GM18511 (cell line): ENCODE measurements around the gene ADGRE2.
A peak's percentile ranks its signal among the peaks of the same experiment; 100 is the strongest.
"Not testable (repeated sequence)": the region's sequence is repeated elsewhere in the genome, so short reads cannot be mapped to it uniquely, and the experiment has no call there.

Source experiments
- ATAC-seq: cut with Tn5 transposase; IDR thresholded peaks from one replicate; pipeline ENCODE4 v1.9.1; 2021; ENCODE audit warnings: mild to moderate bottlenecking, moderate library complexity; ENCODE audit not compliant: unreplicated experiment

ADGRE2 gene

GRCh38 chr19:14778110-14778845, at the start of gene ADGRE2:
Gene ADGRE2 (minus strand): TSS chr19:14778560. CDS start chr19:14776756, 1,804 bp downstream.
- not testable (repeated sequence) for ATAC-seq

DNA sequence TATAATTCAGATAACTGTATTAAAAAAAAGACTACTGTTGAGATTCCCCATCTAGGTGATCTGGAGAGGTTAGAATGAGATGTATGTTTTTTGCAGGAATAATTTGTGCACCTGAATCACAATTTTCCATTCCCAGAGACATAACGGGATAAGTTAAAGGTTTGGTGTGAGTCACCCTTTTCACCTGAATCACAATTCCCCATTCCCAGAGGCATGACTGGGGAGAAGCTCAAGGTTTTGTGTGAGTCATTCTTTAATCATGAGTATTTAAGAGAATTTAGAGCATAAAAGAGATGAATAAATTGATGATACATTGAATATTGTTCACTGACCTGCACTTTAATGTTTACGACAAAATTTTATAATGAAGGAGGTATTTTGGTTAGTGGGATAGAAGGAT, 47.6 kb upstream of the ADGRE2 start:
- no peak for ATAC-seq

- ATAC-seq, result no peak
Measured at GRCh38 chr19:14821937-14822336, 43.6 kb upstream of the ADGRE2 start.

DNA sequence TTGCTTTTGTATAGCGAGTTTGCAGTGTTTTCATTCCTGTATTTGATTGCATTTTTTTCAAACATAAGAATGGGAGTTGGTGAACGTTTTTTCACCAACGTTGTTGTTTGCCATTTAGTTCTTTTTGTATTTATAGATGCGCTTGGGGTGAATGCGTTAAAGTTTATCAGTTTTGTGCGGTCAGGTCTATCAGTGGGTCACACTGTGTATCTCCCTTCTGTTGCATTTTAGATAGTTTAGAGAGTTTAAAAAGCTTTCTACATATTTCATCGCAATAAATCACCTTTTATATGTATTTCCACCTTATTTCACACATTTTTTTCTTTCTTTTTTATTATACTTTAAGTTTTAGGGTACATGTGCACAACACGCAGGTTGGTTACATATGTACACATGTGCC, 40.2 kb upstream of the ADGRE2 start:
- ATAC-seq, result no peak

DNA sequence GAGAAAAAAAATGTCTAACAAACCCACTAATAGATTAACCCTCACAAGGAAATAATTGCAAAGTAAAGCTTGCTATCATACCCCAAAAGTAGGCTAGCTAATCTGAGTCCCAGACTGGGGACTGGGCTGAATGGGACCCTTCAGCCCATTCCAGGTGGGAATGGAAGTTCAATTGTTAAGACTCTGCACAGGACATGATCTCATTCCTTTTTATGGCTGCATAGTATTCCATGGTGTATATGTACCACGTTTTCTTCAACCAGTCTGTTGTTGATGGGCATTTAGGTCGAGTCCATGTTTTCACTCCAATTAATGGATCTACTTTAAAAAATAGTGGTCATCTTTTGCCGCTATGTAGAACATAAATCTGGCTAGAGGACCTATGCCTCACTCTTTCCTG, 38.7 kb upstream of the ADGRE2 start:
- ATAC-seq, result no peak

DNA sequence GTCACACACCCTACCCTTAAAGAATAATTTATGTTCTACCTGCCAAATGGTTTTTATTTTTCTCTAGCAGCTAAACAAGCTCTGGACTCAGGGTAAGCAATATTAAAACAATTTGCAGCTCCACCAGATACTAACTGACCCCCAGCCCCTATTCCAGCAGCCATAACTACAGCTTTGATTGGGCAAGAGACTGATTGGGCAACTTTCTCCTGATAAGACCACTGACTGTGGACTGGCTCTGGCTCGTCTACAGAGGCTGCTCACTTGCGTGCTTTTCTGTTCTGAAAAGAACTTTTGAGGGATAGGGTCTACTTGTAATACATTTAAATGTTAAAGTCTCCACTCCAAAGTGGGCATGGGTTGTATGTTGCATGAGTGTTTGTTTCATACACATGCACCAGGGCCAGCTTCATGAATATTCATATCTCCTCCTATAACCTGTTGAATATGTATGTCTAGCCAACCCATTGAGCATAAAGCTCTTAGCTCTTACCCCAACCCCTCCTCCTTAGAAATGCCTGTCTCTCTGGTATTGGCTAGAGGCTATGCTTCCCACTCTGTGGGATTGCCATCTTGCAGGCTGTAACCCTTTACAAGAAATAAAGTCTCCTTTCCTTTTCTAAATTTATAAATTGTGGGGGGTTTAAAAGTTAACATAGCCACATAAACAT, 36.8 kb upstream of the ADGRE2 start:
- no peak for ATAC-seq

- ATAC-seq, result no peak
Measured at GRCh38 chr19:14809272-14810057, 31.1 kb upstream of the ADGRE2 start.

DNA sequence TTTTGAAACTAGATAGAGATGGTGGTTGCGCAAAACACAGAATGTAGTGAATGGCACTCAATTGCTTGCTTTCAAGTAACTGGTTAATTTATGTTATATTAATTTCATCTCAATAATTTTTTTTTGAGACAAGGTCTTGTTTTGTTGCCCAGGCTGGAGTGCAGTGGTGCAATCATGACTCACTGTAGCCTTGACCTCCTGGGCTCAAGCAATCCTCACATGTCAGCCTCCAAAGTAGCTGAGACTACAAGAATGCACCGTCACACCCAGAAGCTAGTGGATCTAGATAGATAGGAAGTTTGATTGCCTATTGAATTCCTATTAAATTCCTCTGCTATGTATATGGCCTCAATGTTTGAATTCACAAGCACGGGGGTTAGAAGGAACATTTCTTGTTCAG, 26.4 kb upstream of the ADGRE2 start:
- ATAC-seq, result no peak

- no peak for ATAC-seq
Measured at GRCh38 chr19:14798760-14799159, 20.4 kb upstream of the ADGRE2 start.

DNA sequence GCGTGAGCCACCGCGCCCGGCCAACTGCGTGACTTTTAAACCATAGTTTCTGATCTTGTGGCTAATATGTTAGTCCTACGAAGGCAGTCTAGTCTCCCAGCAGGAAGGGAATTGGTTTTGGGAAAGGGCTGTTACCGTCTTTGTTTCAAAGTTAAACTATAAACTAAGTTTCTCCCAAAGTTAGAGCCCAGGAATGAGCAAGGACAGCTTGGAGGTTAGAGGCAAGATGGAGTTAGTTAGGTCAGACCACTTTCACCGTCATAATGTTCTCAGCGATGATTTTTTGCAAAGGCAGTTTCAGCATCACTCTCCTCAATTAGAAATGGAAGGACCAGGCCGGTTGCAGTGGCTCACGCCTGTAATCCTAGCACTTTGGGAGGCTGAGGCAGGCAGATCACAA, 17.7 kb upstream of the ADGRE2 start:
- no peak for ATAC-seq

DNA sequence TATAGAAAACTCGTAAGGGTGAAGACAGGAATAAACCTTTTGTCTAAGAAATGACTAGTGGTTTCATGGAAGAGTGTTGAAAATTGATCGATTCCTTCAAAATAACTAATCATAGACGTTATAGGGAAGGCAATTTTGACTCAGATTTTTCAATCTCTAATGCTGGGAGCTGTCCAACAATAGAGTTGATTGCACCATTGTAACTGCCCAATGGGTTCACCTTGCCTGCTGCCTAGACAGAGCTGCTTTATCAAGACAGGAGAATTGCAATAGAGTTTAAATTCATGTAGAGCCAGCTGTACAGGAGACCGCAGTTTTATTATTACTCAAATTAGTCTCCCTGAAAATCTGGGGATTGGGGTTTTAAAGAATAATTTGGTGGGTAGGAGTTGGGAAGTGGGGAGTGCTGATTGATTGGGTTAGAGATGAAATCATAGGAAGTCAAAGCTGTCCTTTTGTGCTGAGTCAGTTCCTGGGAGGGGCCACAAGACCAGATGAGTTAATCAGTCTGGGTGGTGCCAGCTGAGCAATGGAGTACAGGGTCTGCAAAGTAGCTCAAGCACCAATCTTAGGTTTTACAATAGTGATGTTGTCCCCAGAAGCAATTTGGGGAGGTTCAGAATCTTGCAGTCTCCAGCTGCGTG, 16.8 kb upstream of the ADGRE2 start:
- ATAC-seq, result no peak

- not testable (repeated sequence) for ATAC-seq
Measured at GRCh38 chr19:14792250-14792649, 13.9 kb upstream of the ADGRE2 start.

DNA sequence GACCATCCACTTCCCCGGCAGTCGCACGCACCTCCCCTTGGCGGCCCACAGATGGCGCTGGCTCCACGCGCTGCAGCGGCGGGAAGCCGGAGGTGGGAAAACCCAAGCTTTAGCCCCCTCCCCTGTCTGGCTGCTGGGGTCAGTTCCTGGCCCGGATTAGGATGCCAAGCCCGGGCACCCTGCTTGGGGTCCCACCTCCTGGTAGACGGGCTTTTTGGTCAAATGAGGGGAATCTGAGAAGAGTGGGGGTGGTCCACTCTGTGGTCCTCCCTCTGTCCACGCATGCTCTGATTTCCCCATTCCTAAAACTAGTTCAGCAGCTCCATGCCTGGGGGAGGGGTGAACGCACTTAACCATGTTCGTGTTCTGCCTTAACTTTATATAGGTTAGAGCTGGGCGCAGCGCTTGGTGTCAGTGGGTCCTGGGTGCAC, 8.1 kb upstream of the ADGRE2 start:
- no peak for ATAC-seq

- ATAC-seq, result peak; percentile 44
Measured at GRCh38 chr19:14785102-14785793, 6.9 kb upstream of the ADGRE2 start.

DNA sequence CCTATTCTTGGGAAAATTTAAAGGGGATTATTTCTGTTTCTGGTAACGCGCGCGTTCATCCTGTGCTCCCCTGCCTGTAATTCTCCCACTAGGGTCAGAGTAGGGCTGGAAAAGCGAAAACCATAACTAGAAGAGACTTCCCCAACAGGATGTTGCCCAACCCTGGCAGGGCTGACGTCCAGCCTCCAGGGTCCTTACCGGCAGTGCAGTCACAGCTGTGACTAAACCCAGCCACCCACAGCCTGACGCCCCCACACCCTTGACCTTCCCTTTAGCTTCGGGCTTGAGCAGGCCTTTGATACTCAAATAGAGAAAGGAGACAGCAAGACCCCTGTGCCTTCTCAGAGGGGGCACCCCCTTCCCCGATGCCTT, 6.4 kb upstream of the ADGRE2 start:
- ATAC-seq, result peak; percentile 56

DNA sequence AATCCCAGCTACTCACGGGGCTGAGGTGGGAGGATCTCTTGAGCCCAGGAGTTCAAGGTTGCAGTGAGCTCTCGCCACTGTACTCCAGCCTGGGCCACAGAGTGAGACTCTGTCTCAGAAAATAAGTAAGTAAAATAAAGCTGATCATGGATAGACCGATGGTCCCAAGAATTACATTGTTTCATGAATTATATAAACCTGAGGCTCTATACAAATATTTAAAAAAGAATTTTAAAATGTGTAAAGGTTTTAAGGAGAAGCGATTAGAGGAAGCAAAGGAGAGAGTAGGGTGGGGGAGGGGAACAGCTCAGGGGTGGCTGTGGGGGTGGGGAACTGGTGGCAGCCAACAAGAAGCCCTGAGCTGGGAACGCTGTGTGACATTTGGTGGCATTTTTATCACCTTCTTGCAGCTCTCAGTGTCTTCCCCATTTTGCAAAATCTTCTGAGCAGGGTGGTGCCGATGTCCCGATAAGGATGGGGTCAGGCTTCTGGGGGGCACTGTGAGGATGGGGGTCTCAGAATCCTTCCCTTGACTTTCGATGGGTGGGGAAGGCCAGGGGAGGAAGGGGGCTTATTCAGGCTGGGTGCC, 5.1 kb upstream of the ADGRE2 start:
- not testable (repeated sequence) for ATAC-seq

DNA sequence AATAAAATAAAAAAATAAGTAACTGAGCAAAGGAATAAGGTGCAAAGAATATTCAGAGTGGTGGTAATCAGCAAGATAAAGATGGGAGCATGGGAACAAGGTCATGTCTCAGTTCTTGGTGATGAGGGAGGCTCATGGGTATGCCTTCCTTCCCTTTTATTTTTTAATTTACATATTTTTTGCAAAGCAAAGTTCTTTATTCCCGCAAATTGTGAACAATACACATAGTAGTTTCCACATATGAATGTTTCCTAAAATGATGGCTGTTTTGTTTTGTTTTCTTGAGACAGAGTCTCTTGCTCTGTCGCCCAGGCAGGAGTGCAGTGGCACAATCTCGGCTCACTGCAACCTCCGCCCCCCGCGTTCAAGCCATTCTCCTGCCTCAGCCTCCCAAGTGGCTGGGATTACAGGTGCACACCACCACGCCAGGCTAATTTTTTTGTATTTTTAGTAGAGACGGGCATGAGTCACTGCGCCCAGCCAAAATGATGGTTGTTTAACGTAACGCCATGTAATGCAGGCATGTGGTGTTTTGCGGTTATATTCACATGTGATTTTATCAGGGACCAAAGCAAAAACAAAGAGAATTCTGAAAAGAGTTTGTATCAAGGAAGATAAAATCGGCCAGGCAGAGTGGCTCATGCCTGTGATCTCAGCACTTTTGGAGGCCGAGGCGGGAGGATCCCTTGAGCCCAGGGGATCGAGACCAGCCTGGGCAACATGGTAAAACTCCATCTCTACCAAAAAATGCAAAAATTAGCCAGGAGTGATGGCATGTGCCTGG, 4.5 kb upstream of the ADGRE2 start:
- no peak for ATAC-seq

DNA sequence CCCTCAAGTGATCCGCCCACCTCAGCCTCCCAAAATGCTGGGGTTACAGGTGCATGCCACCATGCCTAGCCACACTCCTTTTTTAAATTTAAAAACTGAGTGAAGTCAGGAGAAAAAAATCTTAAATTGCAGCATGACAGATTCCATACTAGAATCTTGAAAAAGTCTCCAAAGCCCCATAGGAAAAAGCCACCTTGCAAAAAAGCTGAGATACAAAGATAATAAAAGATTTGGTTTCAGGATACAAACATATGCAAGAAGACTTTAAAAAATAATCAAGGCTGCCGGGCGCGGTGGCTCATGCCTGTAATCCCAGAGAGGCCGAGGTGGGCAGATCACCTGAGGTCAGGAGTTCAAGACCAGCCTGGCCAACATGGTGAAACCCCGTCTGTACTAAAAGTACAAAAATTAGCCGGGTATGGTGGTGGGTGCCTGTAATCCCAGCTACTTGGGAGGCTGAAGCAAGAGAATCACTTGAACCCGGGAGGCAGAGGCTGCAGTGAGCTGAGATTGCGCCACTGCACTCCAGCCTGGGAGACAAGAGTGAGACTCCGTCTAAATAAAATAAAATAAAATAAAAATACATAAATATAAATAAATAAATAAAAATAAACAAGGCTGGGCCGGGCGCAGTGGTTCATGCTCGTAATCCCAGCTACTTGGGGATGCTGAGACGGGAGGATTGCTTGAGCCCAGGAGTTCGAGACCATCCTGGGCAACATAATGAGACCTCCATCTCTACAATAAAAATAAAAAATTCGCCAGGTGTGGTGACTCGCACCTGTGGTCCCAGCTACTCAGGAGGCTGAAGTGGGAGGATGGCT, 3.6 kb upstream of the ADGRE2 start:
- not testable (repeated sequence) for ATAC-seq
